ENCODE data around the gene HPS4. TPM values are rescaled to one million over a fixed set of nuclear protein-coding genes. Genes with fewer than 3 reads are reported as not detected.
A peak's percentile ranks its signal among the peaks of the same experiment; 100 is the strongest.
"Not testable (repeated sequence)": the region's sequence is repeated elsewhere in the genome, so short reads cannot be mapped to it uniquely, and the experiment has no call there.

HPS4 gene
- polyA plus RNA-seq, 1 donor: 14.0 TPM

DNA sequence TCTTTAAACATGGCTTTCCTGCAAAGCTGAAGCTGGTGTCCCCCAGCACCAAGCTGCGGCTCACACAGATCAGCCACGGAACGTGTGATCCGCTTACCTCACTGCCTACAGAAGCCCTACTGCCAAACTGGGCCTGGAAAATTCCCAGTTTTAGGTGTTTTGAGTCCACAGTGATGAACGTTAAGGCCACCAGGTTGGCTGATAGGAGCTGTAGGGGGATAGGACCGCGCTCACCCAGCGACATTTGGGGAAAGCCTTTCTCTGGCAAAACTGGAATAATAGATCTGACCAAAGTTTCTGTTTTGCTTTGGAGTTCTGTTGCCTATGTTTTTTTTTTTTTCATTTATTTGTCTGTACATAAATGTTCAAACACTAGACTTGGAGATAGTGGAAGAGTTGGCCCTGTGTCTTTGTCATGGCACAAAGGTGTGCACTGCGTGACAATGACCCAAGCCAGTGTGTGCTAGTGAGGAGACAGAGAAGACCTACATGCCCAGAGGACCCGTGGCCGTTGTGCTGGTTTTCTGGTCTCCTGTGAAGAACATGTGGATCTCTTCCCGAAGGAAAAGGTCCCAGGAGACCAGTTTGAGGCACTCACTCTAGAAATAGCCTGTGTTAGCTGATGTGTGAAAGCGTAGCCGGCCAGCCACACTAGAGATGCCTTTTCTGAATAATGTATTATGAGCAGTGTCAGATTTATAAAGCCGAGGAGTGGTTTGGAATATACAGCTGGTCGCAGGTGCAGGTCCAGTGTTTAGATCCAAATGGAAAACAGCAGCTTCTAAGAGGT is 39.5 kb downstream of the HPS4 start:
- no peak for DNase-seq (ENCODE audit: low read depth)

DNA sequence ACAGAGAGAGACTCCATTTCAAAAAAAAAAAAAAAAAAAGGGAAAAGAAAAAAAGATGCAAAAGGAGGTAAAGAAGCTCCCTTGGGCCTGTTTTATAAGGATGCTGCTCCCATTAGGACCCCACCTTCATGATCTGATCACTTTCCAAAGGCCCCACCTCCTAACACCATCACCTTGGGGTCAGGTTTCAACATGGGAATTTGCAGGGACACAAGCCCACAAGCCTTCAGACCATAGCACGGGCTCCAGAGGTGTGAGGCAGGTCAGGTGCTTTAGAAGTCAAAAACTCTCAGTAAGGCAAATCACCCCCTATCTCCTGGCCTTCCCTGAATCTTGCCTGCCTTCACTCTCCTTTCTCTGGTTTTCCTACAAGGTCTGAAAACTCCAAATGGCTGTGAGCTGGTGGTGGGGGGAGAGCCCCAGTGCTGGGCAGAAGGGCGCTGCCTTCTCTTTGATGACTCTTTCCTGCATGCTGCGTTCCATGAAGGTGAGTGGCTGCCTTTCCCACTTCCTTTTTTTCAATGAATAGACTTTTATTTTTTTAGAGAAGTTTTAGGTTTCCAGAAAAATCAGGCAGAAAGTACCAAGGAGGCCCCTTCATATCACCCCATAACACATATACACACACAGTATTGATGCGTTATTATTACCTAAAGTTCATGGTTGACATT is 41.4 kb downstream of the HPS4 start:
- no peak for DNase-seq (ENCODE audit: low read depth)

DNA sequence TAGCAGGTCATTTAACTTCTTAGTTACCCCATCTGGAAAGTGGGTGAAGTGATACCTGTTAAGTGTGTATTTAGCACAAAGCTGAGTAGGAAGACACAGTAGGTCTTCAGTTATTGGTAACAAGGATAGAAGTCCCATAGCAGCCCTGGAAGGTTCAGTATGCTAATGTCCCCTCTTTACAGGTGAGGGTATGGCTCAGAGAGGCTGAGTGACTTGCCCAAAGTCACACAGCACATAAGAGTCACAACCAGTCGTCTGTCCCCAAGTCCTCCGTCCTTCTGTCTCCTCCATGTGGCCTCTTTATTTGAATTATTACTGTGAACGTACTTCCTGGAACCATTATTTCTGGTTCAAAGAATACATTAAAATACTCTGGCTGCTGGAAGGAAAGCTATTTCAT is 44.0 kb downstream of the HPS4 start:
- DNase-seq (ENCODE audit: low read depth): no peak

DNA sequence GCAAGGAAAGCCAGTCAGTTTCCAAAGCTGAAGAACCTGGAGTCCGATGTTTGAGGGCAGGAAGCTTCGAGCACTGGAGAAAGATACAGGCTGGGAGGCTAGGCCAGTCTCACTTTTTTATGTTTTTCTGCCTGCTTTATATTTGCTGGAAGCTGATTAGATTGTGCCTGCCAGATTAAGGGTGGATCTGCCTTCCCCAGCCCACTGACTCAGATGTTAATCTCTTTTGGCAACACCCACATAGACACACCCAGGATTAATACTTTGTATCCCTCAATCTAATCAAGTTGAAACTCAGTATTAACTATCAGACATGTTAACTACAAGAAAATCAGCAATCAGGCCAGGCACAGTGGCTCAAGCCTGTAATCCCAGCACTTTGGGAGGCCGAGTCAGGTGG is 44.8 kb downstream of the HPS4 start:
- not testable (repeated sequence) for DNase-seq (ENCODE audit: low read depth)

DNA sequence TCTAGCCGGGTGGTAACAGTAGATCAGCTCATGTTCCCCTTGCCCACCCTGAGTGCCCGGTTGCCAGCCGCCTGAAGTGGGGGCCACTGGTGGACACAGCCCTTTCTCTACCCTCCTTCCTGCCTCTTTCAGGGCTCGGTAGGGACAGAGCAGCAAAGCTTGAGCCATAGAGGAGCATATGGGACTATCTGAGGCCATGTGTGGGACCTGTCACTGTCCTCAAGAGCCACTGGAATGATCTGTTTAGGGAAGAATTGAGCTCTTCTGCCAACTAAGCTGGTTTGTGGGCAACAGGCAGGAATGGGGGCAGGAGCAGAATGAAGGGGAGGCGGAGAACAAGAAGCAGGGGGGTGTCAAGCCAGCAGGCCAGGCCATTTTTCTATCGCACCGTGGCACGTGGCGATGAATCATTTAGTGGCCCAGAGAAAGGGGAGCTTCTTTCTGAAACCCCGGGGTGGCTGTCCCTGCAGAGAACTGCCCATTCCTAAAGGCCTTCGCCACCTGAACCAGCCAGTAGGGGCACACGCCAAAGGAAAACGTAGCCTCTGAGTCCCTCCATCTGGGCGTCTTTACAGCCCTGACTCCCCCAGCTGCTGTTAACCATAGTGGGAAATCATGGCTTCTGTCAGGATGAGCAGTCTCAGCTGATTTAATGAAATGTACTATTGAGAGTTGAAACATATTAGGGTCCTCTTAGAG is 45.7 kb downstream of the HPS4 start:
- DNase-seq (ENCODE audit: low read depth): no peak

DNA sequence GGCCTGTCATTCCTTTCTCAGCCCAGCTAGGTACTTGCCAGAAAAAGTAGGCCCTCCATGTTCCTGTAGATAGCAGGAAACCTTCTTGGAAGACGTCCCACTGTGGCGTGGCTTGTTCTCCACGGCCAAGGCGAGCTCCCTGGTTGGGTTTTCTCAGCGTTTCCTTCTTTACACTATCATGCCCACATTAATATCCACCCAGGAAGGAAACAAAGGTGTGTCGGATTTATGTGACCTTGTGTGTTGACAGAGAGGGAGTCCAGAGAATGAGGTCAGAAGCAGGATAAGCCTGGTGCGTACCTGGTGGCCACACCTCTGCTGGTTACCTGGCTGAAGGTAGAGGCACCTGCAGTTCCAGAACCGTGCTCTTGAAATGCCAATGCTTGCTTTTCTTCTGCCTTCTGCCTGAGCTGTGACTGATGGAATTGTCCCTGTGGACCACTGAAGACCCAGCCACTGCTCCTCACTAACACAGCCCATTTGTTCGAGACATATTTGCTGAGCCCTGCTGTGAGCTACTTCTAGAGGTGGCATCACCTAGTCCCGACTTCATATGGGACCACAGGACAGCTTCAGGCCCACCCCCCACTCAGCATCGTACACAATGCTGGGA is 46.6 kb downstream of the HPS4 start:
- no peak for DNase-seq (ENCODE audit: low read depth)

DNA sequence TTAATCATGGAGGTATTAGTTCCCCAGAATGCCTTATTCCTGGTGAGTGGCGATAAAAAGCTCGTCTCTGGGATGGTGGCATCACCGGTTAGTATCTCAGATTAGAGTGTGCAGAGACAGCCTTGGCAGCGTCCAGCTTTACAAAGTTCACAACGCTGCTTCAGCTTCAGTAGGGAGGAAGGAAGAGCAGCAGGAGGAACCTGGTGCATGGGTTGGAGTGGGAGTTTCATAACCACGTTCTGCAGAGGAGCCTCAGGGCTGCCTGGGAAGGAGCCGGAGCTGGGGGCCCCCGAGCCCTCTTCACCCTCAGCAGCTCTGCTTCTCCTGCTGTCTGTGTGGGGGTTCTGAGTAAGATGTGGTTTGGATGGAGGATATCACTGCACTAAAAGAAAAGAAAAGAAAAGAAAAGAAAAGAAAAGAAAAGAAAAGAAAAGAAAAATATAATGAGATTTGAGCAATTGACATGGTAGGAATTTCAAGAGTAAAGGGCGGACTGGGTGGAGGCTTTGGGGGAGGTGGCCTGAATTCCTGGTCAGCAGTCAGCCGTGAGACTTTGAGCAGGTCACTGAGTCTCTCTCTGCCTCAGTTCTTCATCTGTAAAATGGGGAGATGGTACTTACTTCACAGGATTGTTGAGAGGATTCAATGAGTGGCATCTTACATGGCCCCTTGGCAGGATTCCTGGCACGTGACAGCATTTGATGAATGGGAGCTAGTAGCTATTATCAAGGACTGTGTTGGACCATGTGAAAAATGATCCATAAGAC is 48.1 kb downstream of the HPS4 start:
- no peak for DNase-seq (ENCODE audit: low read depth)

DNA sequence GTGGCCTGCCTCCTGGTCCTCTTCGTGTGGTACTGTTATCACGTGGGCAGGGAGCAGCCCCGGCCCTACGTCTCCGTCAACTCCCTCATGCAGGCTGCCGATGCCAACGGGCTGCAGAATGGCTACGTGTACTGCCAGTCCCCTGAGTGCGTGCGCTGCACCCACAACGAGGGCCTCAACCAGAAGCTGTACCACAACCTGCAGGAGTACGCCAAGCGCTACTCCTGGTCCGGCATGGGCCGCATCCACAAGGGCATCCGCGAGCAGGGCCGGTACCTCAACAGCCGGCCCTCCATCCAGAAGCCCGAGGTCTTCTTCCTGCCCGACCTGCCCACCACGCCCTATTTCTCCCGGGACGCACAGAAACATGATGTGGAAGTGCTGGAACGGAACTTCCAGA is 49.8 kb downstream of the HPS4 start:
- DNase-seq (ENCODE audit: low read depth): no peak

DNA sequence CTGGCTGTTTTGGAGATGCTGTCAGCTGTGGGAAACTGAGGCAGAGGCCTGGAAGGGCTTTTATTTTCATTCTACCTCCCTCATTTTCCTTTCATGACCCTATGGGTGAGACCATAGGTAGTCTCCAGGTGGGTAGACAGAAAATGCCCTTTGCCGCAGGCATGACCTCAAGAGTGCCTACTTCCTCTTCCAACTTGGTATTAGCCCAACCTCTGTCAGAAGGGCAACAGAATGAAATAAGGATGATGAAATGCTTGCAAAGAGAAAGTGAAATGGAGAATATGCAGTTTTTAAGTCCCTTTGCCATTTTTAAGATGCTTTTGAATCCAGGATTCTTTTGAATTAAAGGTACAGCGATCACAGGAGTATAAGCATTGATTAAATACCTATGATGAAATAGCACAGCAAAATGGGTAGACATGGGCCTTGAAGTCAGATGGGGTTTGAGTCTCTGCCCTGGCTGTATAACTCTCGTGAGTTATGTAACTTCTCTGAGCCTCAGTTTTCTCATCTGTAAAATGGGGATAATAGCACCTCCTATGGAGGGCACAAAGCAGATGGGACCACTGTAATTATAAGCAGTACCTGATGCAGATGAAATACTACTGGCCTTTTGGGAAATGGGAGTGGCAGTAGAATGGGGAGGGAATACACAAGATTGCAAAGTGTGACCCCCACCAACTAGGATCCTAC is 50.8 kb downstream of the HPS4 start:
- no peak for DNase-seq (ENCODE audit: low read depth)

DNA sequence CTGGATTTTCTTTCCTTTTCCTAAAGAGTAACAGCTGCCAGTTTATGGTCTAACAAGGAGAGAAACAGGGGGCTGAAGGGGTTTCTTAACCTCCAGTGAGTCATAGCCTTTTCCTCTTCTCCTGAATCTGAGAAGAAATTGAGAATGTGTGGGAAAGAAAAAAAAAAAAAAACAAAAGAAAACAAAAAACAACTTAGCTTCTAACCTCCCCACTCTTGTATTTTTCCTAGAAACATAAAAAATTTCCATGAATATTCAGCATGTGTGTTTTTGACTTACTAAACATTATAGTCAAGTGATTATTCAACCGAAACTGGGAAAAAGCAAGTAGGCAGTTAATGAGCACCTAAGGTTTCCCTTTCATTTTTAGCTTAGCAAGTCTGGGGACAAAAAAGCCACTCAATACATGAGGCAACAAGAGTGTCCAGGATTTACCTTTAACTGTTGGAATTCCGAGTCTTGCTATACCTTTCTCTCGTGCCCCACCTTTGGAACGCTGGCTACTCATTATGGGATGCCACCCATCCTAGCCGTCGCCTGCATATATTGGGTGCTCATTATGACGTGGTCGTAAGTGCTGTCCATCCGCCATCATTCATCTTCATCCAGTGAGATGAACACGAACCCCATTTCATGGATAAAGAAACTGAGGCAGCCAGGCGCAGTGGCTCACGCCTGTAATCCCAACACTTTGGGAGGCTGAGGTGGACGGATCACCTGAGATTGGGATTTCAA is 52.2 kb downstream of the HPS4 start:
- no peak for DNase-seq (ENCODE audit: low read depth)

DNA sequence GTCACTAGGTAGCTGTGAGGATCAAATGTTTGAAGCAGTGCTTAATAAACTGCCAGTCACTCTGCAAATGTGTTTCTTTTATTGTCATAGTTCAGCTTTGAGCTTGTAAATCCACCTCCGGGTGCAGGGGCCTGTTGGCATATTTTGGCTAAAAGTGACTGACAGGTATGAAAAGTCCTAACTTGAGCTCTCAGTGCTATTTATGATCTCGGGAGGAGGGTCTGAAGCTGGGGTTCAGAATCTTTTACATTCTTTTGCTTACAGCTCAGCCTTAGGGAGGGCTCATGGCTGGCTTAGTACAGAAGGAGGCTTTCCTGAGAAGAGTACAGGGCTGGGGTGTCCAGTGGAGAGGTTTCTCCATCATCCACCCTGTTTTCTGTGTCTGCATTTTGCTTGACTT is 53.0 kb downstream of the HPS4 start:
- no peak for DNase-seq (ENCODE audit: low read depth)

DNA sequence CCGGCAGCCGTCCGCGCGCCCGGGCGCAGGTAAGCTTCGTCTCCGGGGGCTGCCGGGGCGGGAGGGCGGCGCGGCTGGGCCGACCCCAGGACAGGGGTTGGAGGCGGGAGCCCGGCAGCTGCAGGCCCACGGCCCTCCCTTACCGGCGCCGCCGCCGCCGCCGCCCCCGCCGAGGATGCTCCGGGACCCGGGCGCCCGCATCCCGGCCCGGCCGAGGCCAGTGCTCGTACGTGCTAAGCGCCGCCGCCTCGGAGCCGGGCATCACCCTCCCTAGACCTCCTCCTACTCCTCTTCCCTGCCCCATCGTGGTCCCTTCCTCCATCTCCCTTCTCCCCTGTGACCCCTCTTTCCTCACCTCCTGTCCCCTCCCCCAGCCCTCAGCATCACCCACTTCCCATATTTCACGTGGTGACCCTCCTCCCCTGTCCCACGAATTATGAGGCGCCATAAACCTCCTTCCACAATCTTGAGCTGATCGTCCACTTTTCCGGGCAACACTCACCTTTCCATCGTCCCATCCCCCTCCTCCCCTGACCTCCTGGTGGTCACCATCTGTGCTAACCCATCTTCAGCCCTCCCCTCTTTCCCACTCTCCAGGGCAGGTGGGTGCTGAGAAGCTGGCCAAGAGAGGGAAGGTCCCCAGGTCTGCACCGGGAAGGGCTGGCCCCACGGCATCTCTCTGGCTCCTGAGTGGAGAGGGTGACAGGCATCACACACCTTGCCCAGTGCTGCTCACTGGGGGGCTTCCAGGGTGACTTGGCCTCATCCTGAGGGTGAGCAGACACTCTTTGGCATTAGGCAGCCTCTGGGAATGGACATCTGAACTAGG is 53.9 kb downstream of the HPS4 start:
- no peak for DNase-seq (ENCODE audit: low read depth)

DNA sequence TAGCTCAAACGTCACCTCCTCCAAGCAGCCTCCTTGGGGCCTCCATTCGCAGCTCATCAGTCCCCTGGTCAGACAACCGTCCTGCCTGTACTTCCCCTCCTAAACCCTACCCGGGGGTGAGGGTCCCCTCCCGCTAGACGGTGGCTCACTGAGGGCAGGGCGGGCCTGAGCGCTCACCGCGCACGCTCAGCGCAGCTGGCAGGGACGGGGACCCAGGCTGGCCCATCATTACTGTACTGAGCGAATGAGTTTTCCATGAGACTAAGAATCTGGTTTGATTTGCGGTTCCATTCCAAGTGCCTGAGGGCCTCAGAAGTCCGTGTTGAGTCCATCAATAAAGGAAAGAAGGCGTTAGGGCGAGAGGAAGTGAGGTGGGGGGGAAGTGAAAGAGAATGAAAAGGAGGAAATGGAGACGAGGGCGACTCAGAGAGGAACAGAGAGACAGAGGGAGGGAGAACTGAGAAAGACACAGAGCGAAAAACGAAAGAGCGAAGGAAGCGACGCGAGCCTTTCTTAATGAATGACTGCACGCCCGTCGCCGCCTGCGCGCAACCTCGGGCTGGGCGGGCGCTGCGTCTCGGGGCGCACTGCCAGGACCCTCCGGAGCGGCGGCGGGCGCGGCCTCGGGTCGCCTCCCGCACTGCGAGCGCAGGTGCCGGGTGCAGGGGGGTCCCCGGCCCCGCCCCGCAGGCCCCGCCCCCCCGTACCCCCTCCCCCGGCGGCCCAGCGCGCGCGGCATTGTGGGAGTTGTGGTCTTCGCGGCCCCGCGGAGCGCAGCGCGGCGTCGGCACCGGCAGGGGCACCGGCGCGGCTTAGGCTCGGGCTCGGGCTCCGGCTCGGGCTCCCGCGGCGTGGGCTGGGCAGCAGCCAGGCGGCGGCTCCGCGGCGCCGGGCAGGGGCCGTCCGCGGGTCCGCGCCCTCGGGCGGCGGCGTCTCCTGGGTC is 54.8 kb downstream of the HPS4 start, which contains the start of gene ASPHD2:
ASPHD2 (plus strand) TSS at position 746 of the 943 bp plus-strand sequence. CDS start 4,356 bp downstream, outside the sequence.
- peak; percentile 43 for DNase-seq (ENCODE audit: low read depth)

DNA sequence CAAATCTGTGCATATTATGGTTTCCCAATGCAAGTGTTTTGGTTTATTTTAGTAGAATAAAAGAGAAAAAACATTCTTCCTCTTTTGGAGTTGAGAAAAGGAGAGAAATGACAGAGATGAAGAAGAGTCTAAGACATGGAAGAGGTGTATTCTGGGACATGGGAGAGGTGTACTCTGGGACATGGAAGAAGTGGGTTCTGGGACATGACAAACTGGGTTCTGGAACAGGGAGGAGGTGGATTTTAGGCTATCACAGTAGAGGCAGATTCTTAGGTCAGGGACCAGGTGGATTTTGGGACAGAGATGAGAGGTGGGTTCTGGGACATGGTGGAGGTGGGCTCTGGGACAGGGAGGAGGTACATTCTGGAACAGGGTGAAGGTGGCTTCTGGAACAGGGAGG is 56.7 kb downstream of the HPS4 start:
- DNase-seq (ENCODE audit: low read depth): no peak

DNA sequence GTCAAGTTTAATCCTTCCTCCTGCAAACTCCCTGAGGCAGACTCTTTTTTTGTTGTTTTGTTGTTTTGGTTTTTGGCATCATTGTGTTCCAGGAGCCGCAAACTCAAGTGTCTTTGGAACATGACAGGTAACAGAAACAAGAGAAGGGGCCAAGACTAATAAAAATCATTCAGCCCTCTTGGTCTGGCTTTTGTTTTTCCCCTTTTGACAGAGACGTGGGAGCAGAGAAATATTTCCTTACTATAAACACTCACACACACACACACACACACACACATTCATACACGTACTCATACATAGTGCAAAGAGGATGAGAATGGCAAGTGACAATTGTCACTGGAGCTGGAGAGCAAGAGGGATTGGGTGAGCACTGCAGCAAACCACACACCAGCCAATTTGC is 65.0 kb downstream of the HPS4 start:
- DNase-seq (ENCODE audit: low read depth): no peak

DNA sequence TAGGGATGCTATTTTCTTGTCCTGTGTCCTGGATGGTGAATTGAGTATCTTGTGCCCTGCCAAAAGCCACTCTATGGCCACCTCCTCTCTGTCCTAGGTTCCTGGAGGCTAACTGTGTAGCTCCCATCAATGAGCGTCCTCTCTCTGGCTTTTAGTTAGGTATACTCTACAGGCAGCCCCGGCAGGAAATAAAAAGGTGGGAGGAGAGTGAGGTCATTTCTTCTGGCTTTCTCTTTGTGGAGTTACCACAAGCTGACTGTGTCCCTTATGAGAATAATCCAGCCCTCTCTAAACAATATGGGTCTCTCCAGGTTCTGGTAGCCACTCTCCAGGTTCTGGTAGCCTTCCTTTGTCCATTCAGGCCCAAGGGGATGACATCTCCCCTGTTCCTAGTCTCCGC is 66.2 kb downstream of the HPS4 start:
- DNase-seq (ENCODE audit: low read depth): no peak

DNA sequence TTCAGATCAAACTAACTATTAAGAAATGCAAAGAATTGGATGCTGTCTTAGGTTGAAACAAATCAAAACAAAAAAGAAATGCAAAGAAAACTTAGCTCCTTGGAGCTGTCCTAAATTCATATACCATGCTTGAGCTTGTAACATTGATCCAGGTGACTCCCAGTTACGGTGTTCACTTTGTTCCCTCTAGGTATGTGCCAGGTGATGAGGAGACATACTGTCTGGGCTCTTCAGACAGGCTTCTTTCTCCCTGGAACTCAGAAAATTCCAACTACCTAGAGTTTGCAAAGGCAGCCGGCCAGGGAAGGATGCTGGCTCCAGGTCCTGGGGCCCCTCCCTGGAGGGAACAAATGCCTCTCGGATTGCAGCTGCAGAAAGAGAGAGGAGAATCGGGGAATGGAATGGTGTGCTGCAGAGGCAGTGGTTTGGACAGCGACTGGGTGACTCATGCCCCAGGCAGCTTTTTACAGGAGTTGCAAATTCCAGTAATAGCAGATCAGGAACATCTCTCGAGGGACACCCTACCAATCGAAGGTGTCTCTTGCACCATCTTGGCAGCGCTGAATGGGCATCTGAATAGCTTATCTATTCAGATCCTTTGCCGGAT is 66.8 kb downstream of the HPS4 start:
- no peak for DNase-seq (ENCODE audit: low read depth)

DNA sequence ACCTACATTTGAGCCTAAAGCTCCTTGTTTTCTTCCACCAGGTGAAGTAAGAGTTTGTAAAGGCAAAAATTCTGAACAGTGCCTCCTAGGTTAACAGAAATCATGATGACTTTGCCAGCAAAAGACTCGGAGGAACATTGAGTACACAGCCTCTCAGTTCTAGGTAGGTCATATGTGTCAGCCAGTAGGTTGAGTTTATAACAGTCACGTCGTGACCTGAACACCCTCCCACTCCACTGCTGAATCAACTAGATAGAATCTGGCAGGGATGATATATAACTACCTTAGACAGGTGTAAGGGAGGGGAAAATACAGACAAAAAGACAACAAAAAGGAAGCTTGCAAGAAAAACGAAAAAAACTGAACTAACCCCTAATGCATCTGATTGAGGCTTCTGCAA is 67.3 kb downstream of the HPS4 start:
- DNase-seq (ENCODE audit: low read depth): no peak

Measured in forelimb muscle (tissue), 1 donor.